ENCODE data around the gene NIT1.
A peak's percentile ranks its signal among the peaks of the same experiment; 100 is the strongest.

NIT1 gene

GRCh38 chr1:161139766-161140165 lies 21.9 kb downstream of the NIT1 start:
- FAIRE-seq: no peak
- no peak for DNase-seq (ENCODE audit: extremely low spot score, insufficient read length, low read depth)

- FAIRE-seq (no peak), DNase-seq (ENCODE audit: extremely low spot score, insufficient read length, low read depth) (no peak)
Observed at GRCh38 chr1:161140755-161141400, 23.0 kb downstream of the NIT1 start.

GRCh38 chr1:161145832-161146231 lies 27.9 kb downstream of the NIT1 start:
- FAIRE-seq (no peak), DNase-seq (ENCODE audit: extremely low spot score, insufficient read length, low read depth) (no peak)

- FAIRE-seq: no peak
- no peak for DNase-seq (ENCODE audit: extremely low spot score, insufficient read length, low read depth)
Observed at GRCh38 chr1:161153176-161153575, 35.3 kb downstream of the NIT1 start.

GRCh38 chr1:161153682-161154337 lies 35.9 kb downstream of the NIT1 start, which contains the start of gene UFC1:
Gene UFC1 (plus strand): TSS chr1:161153978. CDS start chr1:161153998, 20 bp downstream.
- DNase-seq (ENCODE audit: extremely low spot score, insufficient read length, low read depth) (peak; percentile 75), FAIRE-seq (peak; percentile 90)

- DNase-seq (ENCODE audit: extremely low spot score, insufficient read length, low read depth) (no peak), FAIRE-seq (no peak)
Observed at GRCh38 chr1:161157867-161158266, 40.0 kb downstream of the NIT1 start.

GRCh38 chr1:161158316-161159010 lies 40.6 kb downstream of the NIT1 start:
- FAIRE-seq (no peak), DNase-seq (ENCODE audit: extremely low spot score, insufficient read length, low read depth) (no peak)

GRCh38 chr1:161159087-161159912 lies 41.4 kb downstream of the NIT1 start, which contains the start of gene USP21:
Gene USP21 (plus strand): TSS chr1:161159500. CDS start chr1:161160641, 1,141 bp downstream.
- DNase-seq (ENCODE audit: extremely low spot score, insufficient read length, low read depth): peak; percentile 91
- peak; percentile 81 for FAIRE-seq

- DNase-seq (ENCODE audit: extremely low spot score, insufficient read length, low read depth) (no peak), FAIRE-seq (no peak)
Observed at GRCh38 chr1:161159913-161160243, 42.0 kb downstream of the NIT1 start.

GRCh38 chr1:161160671-161161145 lies 42.8 kb downstream of the NIT1 start:
- DNase-seq (ENCODE audit: extremely low spot score, insufficient read length, low read depth) (no peak), FAIRE-seq (no peak)

- DNase-seq (ENCODE audit: extremely low spot score, insufficient read length, low read depth) (no peak), FAIRE-seq (no peak)
Observed at GRCh38 chr1:161161652-161162051, 43.7 kb downstream of the NIT1 start.

GRCh38 chr1:161162052-161162451 lies 44.1 kb downstream of the NIT1 start:
- DNase-seq (ENCODE audit: extremely low spot score, insufficient read length, low read depth): no peak
- no peak for FAIRE-seq

GRCh38 chr1:161162806-161163205 lies 44.9 kb downstream of the NIT1 start:
- FAIRE-seq (no peak), DNase-seq (ENCODE audit: extremely low spot score, insufficient read length, low read depth) (no peak)

- FAIRE-seq (no peak), DNase-seq (ENCODE audit: extremely low spot score, insufficient read length, low read depth) (no peak)
Observed at GRCh38 chr1:161163793-161164192, 45.9 kb downstream of the NIT1 start.

GRCh38 chr1:161164901-161165610 lies 47.2 kb downstream of the NIT1 start:
- DNase-seq (ENCODE audit: extremely low spot score, insufficient read length, low read depth) (no peak), FAIRE-seq (no peak)

GRCh38 chr1:161165742-161166668 lies 48.1 kb downstream of the NIT1 start, which contains the start of gene PPOX:
Gene PPOX (plus strand): TSS chr1:161166426. CDS start chr1:161166848, 422 bp downstream.
- FAIRE-seq: peak; percentile 98
- DNase-seq (ENCODE audit: extremely low spot score, insufficient read length, low read depth): peak; percentile 79

GRCh38 chr1:161166669-161167548 lies 49.0 kb downstream of the NIT1 start:
- FAIRE-seq (no peak), DNase-seq (ENCODE audit: extremely low spot score, insufficient read length, low read depth) (no peak)
